HG02610 (cell line): ENCODE measurements around the gene GM2A.
"Not testable (repeated sequence)": the region's sequence is repeated elsewhere in the genome, so short reads cannot be mapped to it uniquely, and the experiment has no call there.

Experiments used
- ATAC-seq: cut with Tn5 transposase; IDR thresholded peaks from one replicate; pipeline ENCODE4 v1.9.1; 2021; ENCODE audit warnings: mild to moderate bottlenecking, moderate library complexity; ENCODE audit not compliant: unreplicated experiment

Gene GM2A

DNA sequence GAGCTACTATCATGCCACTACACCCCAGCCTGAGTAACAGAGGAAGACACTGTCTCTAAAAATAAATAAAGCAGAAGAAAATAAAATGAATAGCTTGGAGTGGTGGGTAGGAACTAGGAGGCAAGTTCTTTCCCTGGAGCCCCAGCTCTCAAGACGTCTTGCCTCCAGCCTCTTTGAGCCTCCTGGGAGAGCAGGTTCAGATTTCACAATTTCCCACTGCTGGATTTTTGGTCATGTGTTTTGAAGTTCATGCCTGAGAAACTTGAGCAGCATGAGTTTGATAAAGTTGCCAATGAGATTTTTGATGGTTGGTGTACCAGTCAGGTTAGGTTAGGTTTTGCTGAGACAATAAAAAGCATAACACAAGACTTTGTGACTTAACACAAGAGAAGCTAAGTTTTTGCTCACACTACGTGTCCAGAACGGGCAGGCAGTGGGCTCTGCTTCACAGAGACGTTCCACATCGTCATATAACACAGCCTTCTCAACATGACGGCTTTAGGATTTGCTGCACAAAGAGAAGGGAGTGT is 25.0 kb upstream of the GM2A start:
- no peak for ATAC-seq

DNA sequence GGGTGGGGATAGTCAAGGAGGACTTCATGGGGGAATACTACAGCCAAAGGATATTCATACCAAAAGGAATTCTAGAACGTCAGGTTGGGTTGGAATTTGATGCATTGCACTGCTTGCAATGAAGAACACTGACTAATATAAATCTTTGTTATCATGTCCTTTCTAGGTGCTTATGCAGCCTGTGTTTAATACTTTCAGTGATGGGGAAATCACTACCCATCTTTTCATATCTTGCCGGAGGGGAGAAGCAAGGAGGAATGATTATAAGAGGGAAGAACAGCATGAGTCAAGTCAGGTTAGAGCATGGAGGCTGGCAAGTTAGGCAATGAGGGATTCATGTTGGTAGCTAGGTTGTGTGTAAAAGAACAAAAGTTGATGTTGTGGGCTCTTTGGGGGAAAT is 24.0 kb upstream of the GM2A start:
- ATAC-seq: no peak

DNA sequence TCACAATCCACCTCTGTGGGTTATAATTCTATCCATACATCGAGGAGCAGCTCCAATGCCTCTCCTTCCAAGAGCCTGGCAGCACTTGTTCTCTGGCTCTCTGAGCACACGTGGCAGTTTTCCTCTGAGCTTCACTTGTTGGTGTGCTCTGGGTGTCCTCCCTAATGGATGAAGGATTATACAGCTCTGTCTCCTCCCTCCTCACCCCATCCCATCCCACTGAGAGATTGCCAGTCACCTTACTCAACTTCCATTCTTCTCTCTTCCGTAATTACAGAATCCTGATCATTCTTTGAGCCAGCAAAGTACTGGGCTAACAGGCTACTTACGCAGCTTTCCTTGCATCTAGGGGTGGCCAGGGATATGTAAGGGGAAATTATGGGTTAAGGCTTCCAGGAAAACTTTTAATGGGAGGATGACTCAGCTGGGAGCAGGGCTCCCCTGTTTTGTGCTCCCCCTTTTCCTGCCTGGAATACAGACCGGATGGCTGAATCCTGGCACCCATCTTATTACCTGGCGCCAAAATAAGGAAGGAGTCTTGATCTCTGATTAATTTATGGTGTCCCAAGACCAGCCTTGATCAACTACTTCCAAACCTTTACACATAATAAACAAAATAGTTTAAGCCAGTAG is 22.8 kb upstream of the GM2A start:
- ATAC-seq: no peak

DNA sequence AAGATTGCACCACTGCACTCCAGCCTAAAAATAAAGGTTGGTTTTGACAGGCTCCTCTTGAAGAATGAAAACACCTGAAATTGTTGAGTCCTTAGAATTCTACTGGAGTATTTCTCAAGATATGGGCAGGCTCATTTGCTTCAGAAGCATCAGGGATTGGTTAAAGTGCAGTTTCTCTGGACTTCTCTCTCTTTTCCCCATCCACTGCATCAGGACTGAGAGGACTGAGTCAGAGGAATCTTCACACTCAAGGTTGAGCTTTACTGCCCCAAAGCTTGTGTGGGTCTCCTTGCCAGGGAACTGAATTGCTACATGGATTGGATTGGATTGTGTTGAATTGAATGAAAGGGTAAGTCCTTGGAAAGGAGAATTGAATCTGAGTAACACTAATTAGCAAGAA is 21.6 kb upstream of the GM2A start:
- no peak for ATAC-seq

DNA sequence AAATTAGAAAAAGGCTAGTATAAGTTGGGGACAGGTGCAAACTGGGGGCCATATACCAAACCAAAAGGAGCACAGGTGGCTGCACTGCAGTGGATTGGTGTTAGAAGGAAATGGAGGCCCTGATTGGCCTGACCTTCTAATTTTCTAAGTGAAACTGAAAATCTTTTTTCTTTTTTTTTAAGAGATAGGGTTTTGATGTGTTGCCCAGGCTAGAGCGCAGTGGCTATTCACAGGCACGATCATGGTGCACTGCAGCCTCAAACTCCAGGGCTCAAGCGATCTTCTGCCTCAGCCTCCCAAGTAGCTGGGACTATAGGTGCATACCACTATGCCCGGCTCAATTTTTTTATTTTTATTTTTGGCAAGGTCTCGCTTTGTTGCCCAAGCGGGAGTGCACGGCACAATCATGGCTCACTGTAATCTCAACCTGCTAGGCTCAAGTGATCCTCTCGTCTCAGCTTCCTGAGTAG is 19.3 kb upstream of the GM2A start:
- ATAC-seq: peak; percentile 50

DNA sequence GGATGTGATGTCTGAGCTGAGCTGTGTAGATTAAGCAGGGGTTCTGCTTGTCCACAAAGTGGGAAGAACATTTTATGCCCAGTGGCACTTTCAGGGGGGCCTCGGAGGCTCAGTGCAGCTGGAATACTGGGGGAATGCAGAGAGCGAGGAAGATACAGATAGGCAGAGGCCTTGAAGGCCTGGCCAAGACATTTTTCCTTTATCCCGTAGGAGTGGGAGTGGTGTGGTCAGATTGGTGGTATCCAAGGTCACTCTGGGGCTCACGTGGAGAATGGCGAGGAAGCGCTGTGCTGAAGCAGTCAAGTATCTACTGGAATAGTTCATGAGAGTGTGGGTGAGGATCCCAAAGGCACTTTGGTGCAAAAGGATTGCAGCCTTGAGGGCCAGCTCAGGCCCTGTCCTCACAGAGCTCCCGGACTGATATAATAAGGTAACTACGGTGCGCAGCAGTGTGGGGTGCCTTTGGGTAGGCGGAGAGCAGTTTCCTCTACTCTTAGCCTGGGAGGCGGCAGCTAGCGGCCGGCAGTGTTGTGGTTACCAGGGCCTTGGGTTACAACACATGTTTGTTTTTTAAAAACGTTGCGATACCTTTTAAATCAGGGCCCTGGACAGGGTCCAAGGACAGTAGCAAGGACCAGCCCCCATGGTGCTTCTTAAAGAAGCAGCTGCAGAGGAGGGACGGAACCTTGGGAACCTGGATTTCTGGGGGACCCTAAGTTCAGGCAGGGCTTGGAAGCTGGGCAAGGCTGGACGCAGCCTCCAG is 18.3 kb upstream of the GM2A start:
- ATAC-seq: peak; percentile 76

DNA sequence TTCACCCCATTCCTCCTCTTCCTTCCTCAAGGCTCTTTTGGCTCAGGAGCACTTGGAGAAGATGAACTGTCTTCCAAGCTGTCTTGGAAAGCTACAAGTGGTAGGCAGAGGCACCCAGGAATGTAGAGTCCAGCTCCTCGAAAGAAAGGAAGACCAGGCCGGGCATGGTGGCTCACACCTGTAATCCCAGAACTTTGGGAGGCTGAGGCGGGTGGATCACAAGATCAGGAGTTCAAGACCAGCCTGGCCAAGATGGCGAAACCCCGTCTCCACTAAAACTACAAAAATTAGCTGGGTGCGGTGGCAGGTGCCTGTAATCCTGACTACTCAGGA is 17.8 kb upstream of the GM2A start:
- not testable (repeated sequence) for ATAC-seq

DNA sequence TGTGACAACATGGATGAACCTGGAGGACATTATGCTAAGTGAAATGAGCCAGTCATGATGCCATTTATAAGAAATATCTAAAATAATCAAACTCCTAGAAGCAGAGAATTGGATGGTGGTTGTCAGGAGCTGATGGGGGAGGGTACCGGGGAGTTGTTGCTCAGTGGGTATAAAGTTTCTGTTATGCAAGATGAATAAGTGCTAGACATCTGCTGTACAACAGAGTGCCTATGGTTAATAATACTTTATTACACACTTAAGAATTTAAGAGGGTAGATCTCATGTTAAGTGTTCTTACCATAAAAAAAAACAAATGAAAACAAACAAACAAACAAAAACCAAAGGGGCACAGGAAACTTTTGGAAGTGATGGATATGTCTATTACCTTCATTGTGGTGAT is 16.1 kb upstream of the GM2A start:
- ATAC-seq: no peak

DNA sequence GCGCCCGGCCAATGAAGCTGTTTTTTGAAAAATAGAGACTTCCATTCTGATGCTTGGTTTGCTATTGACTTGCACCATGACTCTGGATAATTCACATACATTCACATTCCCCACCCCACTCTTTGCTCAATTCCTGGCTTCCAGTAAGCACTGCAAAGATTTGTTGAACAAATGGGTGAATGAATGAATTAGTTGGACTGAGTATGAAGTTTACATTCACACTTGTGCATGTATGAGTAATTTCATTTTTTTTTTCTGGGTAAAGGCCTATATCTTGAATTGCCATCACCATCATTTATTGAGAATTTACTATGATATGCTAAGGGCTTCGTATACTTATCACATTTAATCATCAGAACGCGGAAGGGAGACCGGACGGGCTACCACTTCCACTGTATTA is 15.3 kb upstream of the GM2A start:
- ATAC-seq: no peak

DNA sequence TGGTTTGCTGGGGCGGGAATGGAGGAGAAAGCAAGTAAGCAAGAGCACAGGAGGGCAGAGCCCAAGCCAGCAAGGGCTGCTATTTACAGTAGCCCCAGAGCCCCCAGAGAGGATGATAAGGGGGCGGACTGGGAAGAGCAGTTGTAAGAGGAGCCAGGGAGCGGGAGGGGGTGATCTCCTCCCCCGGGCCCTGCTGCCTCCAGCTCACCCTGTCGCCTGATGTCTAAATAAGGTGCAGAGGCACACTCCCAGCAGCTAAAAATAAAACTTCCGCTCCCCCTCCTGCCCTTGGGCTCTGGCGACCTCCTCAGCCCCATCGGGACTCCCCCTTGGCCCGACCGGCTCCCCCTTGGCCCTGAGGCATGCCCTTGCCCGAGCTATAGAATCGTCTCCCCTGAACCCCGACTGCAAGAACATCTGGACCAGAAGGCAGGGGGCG is 14.7 kb upstream of the GM2A start:
- no peak for ATAC-seq

DNA sequence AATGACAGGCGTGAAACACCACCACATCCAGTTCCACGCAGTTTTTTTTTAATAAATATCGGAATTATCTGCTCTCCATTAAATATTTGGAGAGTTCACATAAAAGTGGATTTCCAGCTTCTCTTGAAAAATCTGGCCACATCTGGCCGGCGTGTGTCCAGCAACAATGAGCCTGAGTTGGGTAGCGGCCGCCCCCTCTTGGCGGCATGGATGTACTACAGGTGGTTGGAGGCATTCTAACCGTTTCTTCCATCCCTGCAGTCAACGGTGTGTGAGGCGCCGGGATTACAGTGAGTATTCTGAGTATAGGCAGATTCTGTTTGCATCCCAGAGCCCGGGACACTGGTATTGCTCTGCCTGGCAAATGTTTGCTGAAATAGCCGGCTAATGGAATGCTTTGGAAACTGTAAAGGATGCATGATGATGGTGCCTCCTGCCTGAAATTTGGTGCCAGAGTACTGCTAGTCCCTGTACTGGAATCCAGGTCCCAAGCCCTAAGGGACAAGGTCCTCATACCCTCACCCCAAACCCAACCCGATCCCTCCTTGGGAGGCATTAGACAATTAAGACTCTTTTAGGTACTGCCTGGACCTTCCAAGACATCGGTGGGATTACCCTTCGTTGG is 13.6 kb upstream of the GM2A start:
- ATAC-seq: no peak

DNA sequence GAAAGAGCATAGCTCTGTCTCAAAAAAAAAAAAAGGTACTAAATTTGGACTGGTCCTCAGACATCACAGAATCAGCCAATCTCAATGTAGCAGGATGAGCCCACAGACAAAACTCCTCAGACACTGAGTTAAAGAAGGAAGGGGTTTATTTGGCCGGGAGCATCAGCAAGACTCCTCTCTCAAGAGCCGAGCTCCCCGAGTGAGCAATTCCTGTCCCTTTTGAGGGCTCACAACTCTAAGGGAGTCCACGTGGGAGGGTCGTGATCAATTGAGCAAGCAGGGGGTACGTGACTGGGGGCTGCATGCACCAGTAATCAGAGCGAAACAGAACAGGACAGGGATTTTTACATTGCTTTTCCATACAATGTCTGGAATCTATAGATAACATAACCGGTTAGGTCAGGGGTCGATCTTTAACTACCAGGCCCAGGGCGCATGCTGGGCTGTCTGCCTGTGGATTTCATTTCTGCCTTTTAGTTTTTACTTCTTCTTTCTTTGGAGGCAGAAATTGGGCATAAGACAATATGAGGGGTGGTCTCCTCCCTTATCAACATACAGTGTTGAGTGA is 12.6 kb upstream of the GM2A start:
- ATAC-seq: not testable (repeated sequence)

DNA sequence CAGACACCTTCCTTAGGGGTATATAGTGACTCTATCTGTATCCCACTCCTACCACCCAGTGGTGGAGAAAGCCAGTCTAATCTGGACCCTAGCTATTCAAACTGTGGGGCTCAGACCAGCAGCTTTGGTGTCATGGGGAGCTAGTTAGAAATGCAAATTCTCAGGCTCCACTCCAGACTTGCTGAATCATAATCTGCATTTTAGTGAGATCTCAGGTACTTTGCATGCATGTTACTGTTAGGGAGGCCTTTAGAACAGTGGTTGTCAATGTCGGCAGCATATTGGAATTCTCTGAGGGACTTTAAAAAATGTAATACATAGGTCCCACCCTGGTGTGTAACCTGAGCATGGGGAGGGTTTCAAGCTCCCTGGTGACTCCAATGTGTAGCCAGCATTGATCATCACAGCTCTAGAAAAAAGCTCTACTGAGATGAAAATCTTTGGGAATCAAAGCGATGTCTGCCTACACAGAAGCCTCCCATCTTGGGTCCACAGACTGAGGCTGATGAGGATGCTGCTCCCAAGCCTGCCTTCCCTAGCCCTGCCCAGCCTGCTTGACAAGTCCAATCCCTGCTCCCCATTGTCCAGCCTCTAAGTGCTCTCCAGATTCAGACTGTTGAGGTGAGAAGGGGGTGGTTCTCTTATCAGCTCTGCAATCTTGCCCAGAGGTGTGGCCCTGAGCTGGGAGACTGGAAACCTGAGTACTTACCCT is 11.9 kb upstream of the GM2A start:
- peak; percentile 48 for ATAC-seq

DNA sequence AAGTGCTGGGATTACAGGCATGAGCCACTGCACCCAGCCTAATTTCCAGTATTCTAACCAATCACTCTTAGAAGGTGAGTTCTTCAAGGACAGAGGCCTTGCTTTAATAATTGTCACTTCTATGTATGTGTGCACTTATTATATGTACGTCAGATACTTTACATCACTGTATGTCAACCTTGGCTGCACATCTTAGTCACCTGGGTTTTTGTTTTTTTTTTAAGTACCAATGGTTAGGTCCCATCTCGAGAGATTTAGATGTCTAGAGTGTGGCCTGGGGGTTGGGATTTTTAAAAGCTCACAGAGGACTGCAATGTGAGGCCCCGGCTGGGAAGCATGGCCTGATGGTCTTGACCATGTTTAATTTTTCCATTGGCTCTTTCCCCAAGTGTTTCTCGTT is 9.9 kb upstream of the GM2A start:
- ATAC-seq: no peak

DNA sequence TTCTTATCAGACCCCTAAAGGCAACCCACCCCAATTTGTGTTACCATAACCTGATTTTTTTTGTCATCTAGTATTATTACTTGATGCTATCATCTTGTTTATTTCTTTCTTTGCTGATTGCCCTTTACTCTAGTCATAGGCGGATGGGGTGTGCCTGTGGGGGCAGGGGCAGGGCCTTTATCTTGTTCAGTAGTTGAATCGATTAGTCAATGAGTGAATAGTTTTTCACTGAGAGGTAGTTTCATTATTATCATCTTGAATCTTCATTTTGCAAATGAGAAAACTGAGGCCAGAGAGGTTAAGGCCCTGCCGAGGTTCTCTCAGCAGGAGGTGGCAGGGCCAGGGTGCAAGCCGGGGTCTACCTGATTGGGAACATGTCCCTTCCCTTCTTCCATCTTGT is 9.4 kb upstream of the GM2A start:
- ATAC-seq: no peak

DNA sequence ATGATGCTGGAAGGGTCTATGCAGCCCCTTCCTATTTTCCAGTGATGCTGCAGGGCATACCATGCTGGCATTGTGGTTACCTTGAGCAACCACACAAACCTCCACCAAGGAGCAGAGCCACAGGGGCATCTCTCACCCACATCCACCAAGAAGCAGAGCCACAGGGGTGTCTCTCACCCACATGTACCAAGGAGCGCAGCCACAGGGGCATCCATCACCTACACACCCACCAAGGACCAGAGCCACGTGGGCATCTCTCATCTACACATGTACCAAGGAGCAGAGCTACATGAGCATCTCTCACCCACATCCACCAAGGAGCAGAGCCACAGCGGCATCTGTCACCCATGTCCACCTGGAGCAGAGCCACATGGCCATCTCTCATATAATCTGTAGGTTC is 8.8 kb upstream of the GM2A start:
- no peak for ATAC-seq

DNA sequence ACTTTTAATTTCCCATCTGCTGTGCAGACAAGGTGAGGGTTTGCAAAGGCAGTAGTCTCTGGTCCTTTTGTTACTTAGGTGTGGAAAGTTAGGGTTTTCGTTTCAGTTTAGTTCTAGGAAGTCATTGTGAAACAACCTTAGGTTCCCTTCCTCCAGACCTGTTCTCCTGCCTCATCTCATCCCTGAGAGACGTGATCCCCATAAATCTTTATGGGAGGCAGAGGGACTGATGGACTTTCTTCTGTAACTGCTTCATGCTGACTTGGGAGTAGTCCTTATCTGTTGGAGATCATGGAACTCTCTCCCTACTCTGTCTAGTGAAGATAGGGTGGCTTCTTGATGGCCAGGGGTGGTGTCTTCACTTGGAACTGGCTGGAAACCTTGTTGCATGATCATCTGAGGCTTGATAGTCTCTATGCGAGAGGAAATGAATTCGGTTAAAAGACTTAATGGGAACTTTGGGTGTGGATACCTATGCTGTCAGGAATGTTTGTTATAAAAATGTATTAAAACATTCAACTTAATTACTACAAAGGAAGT is 7.2 kb upstream of the GM2A start:
- ATAC-seq: no peak

DNA sequence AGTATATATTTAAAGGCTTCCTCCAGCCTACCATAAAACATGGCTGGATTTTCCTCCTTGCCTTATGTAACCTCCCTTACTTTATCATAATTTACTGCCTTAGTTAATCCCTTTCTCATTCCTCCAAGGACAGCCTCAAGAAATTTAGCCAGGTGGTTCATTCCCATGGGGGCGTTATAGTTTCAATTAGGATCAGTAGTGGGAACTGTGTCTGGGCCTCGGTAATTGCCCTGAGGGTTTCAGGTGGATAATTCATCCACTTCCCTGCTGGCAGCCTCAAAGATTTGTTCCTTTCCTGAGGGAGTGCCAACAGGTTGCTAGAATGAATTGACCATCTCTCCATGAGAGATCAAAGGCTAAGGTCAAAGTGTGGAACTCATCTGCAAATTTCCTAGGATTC is 4.3 kb upstream of the GM2A start:
- no peak for ATAC-seq

DNA sequence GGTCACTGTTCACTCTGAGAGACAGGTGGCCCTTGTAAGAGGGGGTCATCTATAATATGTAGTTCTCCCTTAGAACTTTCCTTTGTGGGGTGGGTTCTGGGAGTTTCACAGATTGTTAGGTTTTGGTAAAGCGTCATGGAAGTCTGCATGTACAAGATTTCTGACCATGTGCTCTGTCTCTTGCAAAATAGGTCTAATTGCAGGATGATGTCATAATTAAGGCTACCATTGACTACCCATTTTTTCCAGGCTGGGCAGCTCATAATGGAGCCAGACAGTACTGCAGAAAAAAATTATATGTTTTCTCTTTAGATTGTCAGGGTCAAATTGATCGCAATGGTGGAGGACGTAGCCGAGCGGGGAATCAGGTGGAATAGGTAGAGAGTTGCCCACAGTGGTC is 3.7 kb upstream of the GM2A start:
- ATAC-seq: no peak

DNA sequence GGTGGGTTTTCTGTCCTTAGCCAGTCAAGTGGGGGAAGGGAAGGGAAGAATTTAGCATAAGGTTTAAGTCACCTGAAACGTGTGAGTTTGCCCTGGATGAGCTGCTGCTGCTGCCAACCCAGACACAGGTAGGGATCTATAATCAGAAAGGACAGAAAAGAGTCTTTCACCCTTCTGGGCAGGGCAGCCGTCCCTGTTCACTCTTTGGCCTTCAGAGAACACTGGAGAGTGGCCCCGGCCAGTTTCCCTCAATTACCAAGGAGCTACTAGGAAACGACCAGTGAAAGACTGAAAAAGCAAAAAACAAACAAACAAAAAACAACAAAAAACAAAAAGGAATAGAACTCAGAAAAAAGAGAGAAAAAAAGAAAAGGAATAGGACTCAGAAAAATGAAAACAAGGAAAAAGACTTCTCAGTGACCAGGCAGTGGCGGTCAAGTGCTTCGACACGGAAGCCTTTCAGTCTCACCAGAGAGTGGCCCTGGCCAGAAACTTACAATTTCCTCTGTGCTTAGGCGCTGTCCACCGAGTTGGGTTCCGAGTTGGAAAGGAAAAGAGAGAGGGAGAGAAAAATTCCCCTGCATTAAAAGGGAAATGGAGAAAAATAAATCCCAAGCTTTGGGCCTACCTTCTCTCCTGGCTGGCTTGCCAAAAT is 2.5 kb upstream of the GM2A start:
- no peak for ATAC-seq
